ENCODE results near the gene GOLPH3L. TPM values are rescaled to one million over a fixed set of nuclear protein-coding genes. Genes with fewer than 3 reads are reported as not detected.
A peak's percentile ranks its signal among the peaks of the same experiment; 100 is the strongest.

The GOLPH3L gene
- total and polyA plus RNA-seq, 10 of the 15 experiments (the other 5 are each of a cell fraction or from before 2014, with no cell fraction given): 7.7 to 29.9 (median 19.2) TPM

GRCh38 chr1:150696995-150697927 lies at the start of gene GOLPH3L (continued):
- TF ChIP-seq CTCF (IDR thresholded peaks at IDR 0.05 in 2 of 3, conservative IDR thresholded peaks at IDR 0.05 in 1 of 3; ENCODE audit: control insufficient read depth in 2 of 3, extremely low read depth in 1 of 3, insufficient read depth in 1 of 3, low read depth in 3 of 3, low read length in 3 of 3): no peak
- TF ChIP-seq ZNF622 (IDR thresholded peaks at IDR 0.05): peak; percentile 77
- TF ChIP-seq RELA (IDR thresholded peaks at IDR 0.05; ENCODE audit: borderline replicate concordance, partially characterized antibody): no peak
- 0 out of 2 replicates have a peak, but pooled peaks have one; percentile 25 for TF ChIP-seq ZBTB40 (IDR thresholded peaks at IDR 0.05; ENCODE audit: borderline replicate concordance)
- peak; percentile 19; the same call in 1 of the 2 replicates for TF ChIP-seq POLR2AphosphoS2 (IDR thresholded peaks at IDR 0.05; ENCODE audit: low read depth, low read length)
- peak; percentile 74 for TF ChIP-seq FOS (IDR thresholded peaks at IDR 0.05; ENCODE audit: borderline replicate concordance, extremely low read depth, insufficient read length)
- TF ChIP-seq RUNX3 (IDR thresholded peaks at IDR 0.05; ENCODE audit: low read length): peak; percentile 60
- peak; percentile 82 for TF ChIP-seq CEBPZ (IDR thresholded peaks at IDR 0.05; ENCODE audit: low read depth, low read length)
- TF ChIP-seq BRCA1 (IDR thresholded peaks at IDR 0.05; ENCODE audit: low read depth, low read length): no peak
- TF ChIP-seq MXI1 (IDR thresholded peaks at IDR 0.05; ENCODE audit: low read depth, low read length): 0 out of 2 replicates have a peak, but pooled peaks have one; percentile 39
- peak; percentile 61 to 68 for TF ChIP-seq IKZF2 (IDR thresholded peaks at IDR 0.05)
- TF ChIP-seq PAX5 (IDR thresholded peaks at IDR 0.05; ENCODE audit: borderline replicate concordance, low read depth, low read length): no peak
- TF ChIP-seq PKNOX1 (IDR thresholded peaks at IDR 0.05): peak; percentile 99
- peak; percentile 36; the same call in 1 of the 2 replicates for TF ChIP-seq POLR2A (IDR thresholded peaks at IDR 0.05; ENCODE audit: low read depth, low read length)
- no peak for TF ChIP-seq MAX (IDR thresholded peaks at IDR 0.05; ENCODE audit: low read depth, low read length)
- TF ChIP-seq ATF7 (IDR thresholded peaks at IDR 0.05; ENCODE audit: low read depth): peak; percentile 6; the same call in 1 of the 2 replicates
- peak; percentile 70; the same call in 1 of the 2 replicates for TF ChIP-seq SIN3A (IDR thresholded peaks at IDR 0.05; ENCODE audit: low read depth, low read length)
- TF ChIP-seq NR2C1 (IDR thresholded peaks at IDR 0.05): no peak
